CD14-positive monocyte (primary cell): ENCODE results near the gene DHX58. TPM values are rescaled to one million over a fixed set of nuclear protein-coding genes. Genes with fewer than 3 reads are reported as not detected.

Experiments
- DNase-seq, 3 donors: peaks; one replicate each; pipeline ENCODE4 v3.0.0-alpha.2; 2011 to 2022
- H2AFZ ChIP-seq: 2 replicates; pipeline ENCODE4 v1.6.0; 2012; ENCODE audit warnings: mild to moderate bottlenecking, low read depth, low read length, inconsistent platforms; ENCODE audit not compliant: insufficient read depth, poor library complexity, severe bottlenecking
- H3K27ac ChIP-seq, 2 donors: 1 replicate in 1 of 2; 2 replicates in 1 of 2; pipeline ENCODE4 v1.5.1; 2012 to 2013; ENCODE audit warnings: low read length in 2 of 2, control low read depth in 1 of 2, inconsistent platforms in 1 of 2, low read depth in 1 of 2, mild to moderate bottlenecking in 1 of 2
- H3K27me3 ChIP-seq, 2 donors: one replicate each; pipeline versions ENCODE4 v1.6.0 to v1.6.1; 2011 to 2013; ENCODE audit warnings: low read length in 2 of 2; ENCODE audit not compliant: control insufficient read depth in 2 of 2, insufficient read depth in 2 of 2
- H3K36me3 ChIP-seq, 2 donors: replicated peaks in 1 of 2; 1 replicate in 1 of 2; 2 replicates in 1 of 2; pipeline versions ENCODE4 v1.5.1 to v1.6.1; 2012 to 2013; ENCODE audit warnings: low read length in 2 of 2, control low read depth in 1 of 2, inconsistent platforms in 1 of 2, mild to moderate bottlenecking in 1 of 2; ENCODE audit not compliant: insufficient read depth in 2 of 2, control insufficient read depth in 1 of 2
- H3K4me1 ChIP-seq, 2 donors: 1 replicate in 1 of 2; 2 replicates in 1 of 2; pipeline versions ENCODE4 v1.5.1 to v1.6.1; 2012 to 2013; ENCODE audit warnings: low read length in 2 of 2, control low read depth in 1 of 2, inconsistent platforms in 1 of 2, mild to moderate bottlenecking in 1 of 2, moderate library complexity in 1 of 2; ENCODE audit not compliant: insufficient read depth in 2 of 2, control insufficient read depth in 1 of 2
- H3K4me2 ChIP-seq: replicated peaks from 2 replicates; pipeline ENCODE3; 2012; ENCODE audit warnings: low read length, moderate library complexity, mild to moderate bottlenecking; ENCODE audit not compliant: poor library complexity, severe bottlenecking; ENCODE audit errors: extremely low read depth
- H3K4me3 ChIP-seq, 3 experiments: fragments of 200-600 bp in 1 of 3; sonication (generic) in 1 of 3; replicated peaks in 1 of 3; 1 replicate in 2 of 3; 2 replicates in 1 of 3; pipeline ENCODE4 v1.5.1; 2011 to 2013; ENCODE audit warnings: low read length in 3 of 3, mild to moderate bottlenecking in 3 of 3, control low read depth in 2 of 3, low read depth in 2 of 3, inconsistent platforms in 1 of 3, moderate library complexity in 1 of 3
- H3K79me2 ChIP-seq: 2 replicates; pipeline ENCODE4 v1.6.0; 2012; ENCODE audit warnings: mild to moderate bottlenecking, control low read depth, inconsistent platforms, low read length, moderate library complexity; ENCODE audit not compliant: insufficient read depth
- H3K9ac ChIP-seq: 2 replicates; pipeline ENCODE4 v1.6.0; 2017; ENCODE audit warnings: low read length, mild to moderate bottlenecking; ENCODE audit not compliant: insufficient read depth, poor library complexity, severe bottlenecking
- H3K9me3 ChIP-seq, 2 donors: replicated peaks in 1 of 2; 1 replicate in 1 of 2; 2 replicates in 1 of 2; pipeline versions ENCODE4 v1.5.1 to v1.6.1; 2012 to 2013; ENCODE audit warnings: low read length in 2 of 2, control low read depth in 1 of 2; ENCODE audit not compliant: control insufficient read depth in 1 of 2, insufficient read depth in 1 of 2
- H4K20me1 ChIP-seq: 2 replicates; pipeline ENCODE4 v1.6.0; 2012; ENCODE audit warnings: mild to moderate bottlenecking, low read length, control low read depth, moderate library complexity; ENCODE audit not compliant: insufficient read depth
- H3K27ac Mint-ChIP-seq, 7 donors: one replicate each; pipeline ENCODE4 v1.8.0; 2020; ENCODE audit warnings: mild to moderate bottlenecking in 7 of 7, mixed read lengths in 7 of 7, moderate library complexity in 6 of 7, inconsistent platforms in 2 of 7
- H3K27me3 Mint-ChIP-seq, 3 donors: one replicate each; pipeline ENCODE4 v1.8.0; 2021 to 2022; ENCODE audit warnings: low read depth in 3 of 3, mild to moderate bottlenecking in 3 of 3, mixed read lengths in 3 of 3, moderate library complexity in 3 of 3, inconsistent platforms in 1 of 3
- H3K36me3 Mint-ChIP-seq, 2 donors: one replicate each; pipeline ENCODE4 v1.8.0; 2020; ENCODE audit warnings: mixed read lengths in 2 of 2, inconsistent platforms in 1 of 2, mild to moderate bottlenecking in 1 of 2
- H3K4me1 Mint-ChIP-seq: one replicate; pipeline ENCODE4 v1.8.0; 2020; ENCODE audit warnings: mild to moderate bottlenecking, mixed read lengths
- H3K4me3 Mint-ChIP-seq, 2 donors: one replicate each; pipeline ENCODE4 v1.8.0; 2020; ENCODE audit warnings: mild to moderate bottlenecking in 2 of 2, mixed read lengths in 2 of 2, moderate library complexity in 1 of 2
- H3K9me3 Mint-ChIP-seq, 7 donors: one replicate each; pipeline ENCODE4 v1.8.0; 2020 to 2022; ENCODE audit warnings: mixed read lengths in 7 of 7, mild to moderate bottlenecking in 6 of 7, moderate library complexity in 6 of 7, inconsistent platforms in 2 of 7
- WGBS: methylation state at CpG from one replicate; pipeline ENCODE4 v1.1.5; 2013; ENCODE audit warnings: missing lambda C conversion rate; ENCODE audit not compliant: insufficient coverage; 5-methylcytosine and 5-hydroxymethylcytosine counted together
- intact Hi-C, 2 donors: fragments of 100-400 bp; cut with micrococcal nuclease; formaldehyde crosslinking; loops; one replicate each; pipeline versions ENCODE4 v1.15.0 to v1.15.1; 2023
- polyA plus RNA-seq, 3 donors: library from polyadenylated mRNA; depleted of rRNA in 1 of 3; unstranded in 2 of 3; stranded (reverse) in 1 of 3; fragments of 300-500 nt in 2 of 3; fragments of >200 nt in 1 of 3; fragmentation: Illumina TruSeq in 2 of 3; gene quantifications; 1 replicate in 2 of 3; 2 replicates in 1 of 3; pipeline ENCODE4 v1.2.3, GENCODE V29; 2012 to 2021
- TF ChIP-seq, protein P1 (sequence below): fragments of 200-600 bp; IDR thresholded peaks from one replicate; pipeline ENCODE4 v1.8.0; 2022; ENCODE audit warnings: antibody characterized with exemption, mild to moderate bottlenecking

DHX58 gene
- polyA plus RNA-seq, 3 donors, result 13.2 to 46.7 (median 16.0) TPM

DNA sequence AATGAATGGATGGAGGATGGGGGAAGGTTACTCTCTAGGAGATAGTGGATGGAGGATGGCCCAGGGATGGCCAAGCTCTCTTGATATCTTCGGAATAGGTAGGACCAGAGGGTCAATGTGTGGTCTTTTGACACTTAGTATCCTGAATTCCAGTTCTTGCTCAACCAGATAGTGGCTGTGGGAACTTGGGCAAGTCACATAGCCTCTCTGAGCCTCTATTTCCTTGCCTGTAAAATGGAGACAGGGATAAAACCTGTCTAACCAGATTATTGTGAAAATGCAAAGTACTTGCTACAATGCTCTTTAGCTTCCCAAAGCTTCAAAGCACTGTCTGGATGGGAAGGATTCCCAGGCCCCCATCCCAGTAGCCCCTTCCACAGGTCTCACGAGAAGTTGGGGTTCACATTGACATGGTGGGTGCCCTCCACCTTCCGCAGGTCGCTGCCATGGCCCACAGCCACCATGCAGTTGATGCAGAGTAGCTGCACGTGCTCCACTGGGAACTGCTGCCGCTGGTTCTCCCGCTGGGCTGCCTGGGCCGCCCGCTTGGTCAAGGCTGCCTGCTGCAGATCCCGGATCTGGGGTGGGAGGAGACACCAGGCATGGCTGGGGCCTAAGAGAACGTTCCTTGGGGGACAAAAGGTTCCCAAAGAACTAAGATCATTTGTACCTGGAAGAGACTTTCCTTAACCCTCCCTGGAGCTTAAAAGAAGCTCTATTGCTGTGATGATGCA is 9.1 kb downstream of the DHX58 start:
- Mint-ChIP-seq H3K27me3 (peaks cover 9 to 16% (median 10%) of the 10 kb centered on the region in 3 donors), H3K9me3 (no peaks in the 10 kb centered on the region), H3K4me3 (no peak overlapping the region), H3K27ac (no peak overlapping the region), H3K36me3 (peaks cover 35 to 44% of the 10 kb centered on the region in 2 donors), H3K4me1 (peaks cover 14% of the 10 kb centered on the region)
- DNase-seq, result no peak
- H3K9me3 ChIP-seq, result no peaks in the 10 kb centered on the region
- H3K4me1 ChIP-seq, result peaks cover 11 to 14% of the 10 kb centered on the region in 2 donors
- H2AFZ ChIP-seq, result no peak overlapping the region
- no peaks in the 10 kb centered on the region for H3K79me2 ChIP-seq
- H3K27me3 ChIP-seq, result peaks cover 0 to 7% of the 10 kb centered on the region in 2 donors
- no peak overlapping the region for H3K4me3 ChIP-seq
- H3K4me2 ChIP-seq, result no peak overlapping the region
- no peaks in the 10 kb centered on the region for H4K20me1 ChIP-seq
- intact Hi-C loops, result loop anchor here (5.0 kb wide), 2 partner anchors 36 to 76 kb away; no protein-coding TSS in a partner anchor
- 100% methylated on average over 10 of the region's 11 CpGs for WGBS
- H3K9ac ChIP-seq, result no peak overlapping the region
- TF ChIP-seq, protein P1, sequence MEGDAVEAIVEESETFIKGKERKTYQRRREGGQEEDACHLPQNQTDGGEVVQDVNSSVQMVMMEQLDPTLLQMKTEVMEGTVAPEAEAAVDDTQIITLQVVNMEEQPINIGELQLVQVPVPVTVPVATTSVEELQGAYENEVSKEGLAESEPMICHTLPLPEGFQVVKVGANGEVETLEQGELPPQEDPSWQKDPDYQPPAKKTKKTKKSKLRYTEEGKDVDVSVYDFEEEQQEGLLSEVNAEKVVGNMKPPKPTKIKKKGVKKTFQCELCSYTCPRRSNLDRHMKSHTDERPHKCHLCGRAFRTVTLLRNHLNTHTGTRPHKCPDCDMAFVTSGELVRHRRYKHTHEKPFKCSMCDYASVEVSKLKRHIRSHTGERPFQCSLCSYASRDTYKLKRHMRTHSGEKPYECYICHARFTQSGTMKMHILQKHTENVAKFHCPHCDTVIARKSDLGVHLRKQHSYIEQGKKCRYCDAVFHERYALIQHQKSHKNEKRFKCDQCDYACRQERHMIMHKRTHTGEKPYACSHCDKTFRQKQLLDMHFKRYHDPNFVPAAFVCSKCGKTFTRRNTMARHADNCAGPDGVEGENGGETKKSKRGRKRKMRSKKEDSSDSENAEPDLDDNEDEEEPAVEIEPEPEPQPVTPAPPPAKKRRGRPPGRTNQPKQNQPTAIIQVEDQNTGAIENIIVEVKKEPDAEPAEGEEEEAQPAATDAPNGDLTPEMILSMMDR, result no peak
- H3K36me3 ChIP-seq, result peaks cover 9 to 34% of the 10 kb centered on the region in 2 donors
- no peak overlapping the region for H3K27ac ChIP-seq

DNA sequence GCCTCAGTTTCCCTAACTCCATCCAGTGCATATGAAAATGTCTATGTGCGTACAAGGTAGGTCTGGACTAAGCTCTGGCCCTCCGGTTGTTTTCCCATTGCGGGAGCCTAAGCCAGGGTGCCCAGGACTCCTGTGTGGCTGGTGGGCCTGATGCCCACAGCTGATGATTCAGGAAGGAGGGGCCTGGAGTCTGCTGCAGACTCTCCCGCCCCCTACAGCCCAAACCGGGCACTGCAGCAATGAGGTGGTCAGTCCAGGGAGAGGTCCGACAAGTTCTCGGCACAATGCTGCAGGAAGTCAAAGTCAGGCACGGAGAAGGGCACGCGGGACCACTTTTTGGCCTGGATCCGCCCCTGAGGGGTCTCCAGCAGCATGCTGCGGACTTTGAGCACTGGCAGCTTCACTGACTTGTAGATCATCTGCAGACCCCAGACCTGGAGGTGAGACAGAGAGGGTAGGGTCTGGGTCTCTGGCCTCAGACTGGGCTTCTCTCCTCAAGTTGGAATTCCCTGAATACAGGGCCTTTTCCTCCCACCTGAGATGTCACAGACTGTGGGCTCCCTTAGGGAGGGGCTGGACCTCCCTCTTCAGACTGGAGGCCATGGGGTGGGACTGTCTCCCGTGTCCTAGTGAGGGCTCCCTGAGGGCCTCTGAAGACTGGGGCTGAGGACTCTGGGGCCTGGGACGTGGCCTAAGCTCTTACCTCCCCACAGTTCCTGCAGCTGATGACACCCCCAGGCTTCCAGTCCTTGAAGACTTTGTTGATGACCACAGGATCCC is 10.8 kb downstream of the DHX58 start:
- H3K9ac ChIP-seq, result peak overlapping the region; percentile 15
- H3K4me3 ChIP-seq, result no peak overlapping the region
- H3K79me2 ChIP-seq, result no peaks in the 10 kb centered on the region
- peaks cover 9 to 32% of the 10 kb centered on the region in 2 donors for H3K36me3 ChIP-seq
- no peak overlapping the region for H3K4me2 ChIP-seq
- Mint-ChIP-seq H3K4me1 (peaks cover 14% of the 10 kb centered on the region), H3K36me3 (peaks cover 32 to 40% of the 10 kb centered on the region in 2 donors), H3K27me3 (peaks cover 24 to 27% (median 26%) of the 10 kb centered on the region in 3 donors), H3K27ac (no peak overlapping the region), H3K4me3 (no peak overlapping the region), H3K9me3 (no peaks in the 10 kb centered on the region)
- no peaks in the 10 kb centered on the region for H3K9me3 ChIP-seq
- H3K4me1 ChIP-seq, result peaks cover 6 to 7% of the 10 kb centered on the region in 2 donors
- H4K20me1 ChIP-seq, result no peaks in the 10 kb centered on the region
- peaks cover 13 to 22% of the 10 kb centered on the region in 2 donors for H3K27me3 ChIP-seq
- H3K27ac ChIP-seq, result no peak overlapping the region
- peak; percentile 45 to 56 (median 47) for DNase-seq
- TF ChIP-seq, protein P1, result peak; percentile 79
- WGBS, result 57% methylated on average over 13 of the region's 14 CpGs
- no peak overlapping the region for H2AFZ ChIP-seq
- intact Hi-C loops, result loop anchor here (5.0 kb wide), 2 partner anchors 34 to 74 kb away; no protein-coding TSS in a partner anchor
